GM12878 (cell line): Measurements from ENCODE around the gene NEURL3.

ENCODE experiments used
- CTCF ChIP-seq, 3 experiments: IDR thresholded peaks in 2 of 3; conservative IDR thresholded peaks in 1 of 3; 2 replicates each; pipeline ENCODE4 v1.5.1; 2011; ENCODE audit warnings: low read depth in 3 of 3, low read length in 3 of 3, mild to moderate bottlenecking in 3 of 3, control low read depth in 2 of 3, moderate library complexity in 2 of 3, inconsistent platforms in 1 of 3, mixed read lengths in 1 of 3; ENCODE audit not compliant: control insufficient read depth in 2 of 3, insufficient read depth in 1 of 3; ENCODE audit errors: extremely low read depth in 1 of 3
- EGR1 ChIP-seq, 2 experiments: IDR thresholded peaks; 1 replicate in 1 of 2; 2 replicates in 1 of 2; pipeline ENCODE4 v1.6.1; 2011 to 2012; ENCODE audit warnings: low read depth in 2 of 2, low read length in 2 of 2, borderline replicate concordance in 1 of 2, mild to moderate bottlenecking in 1 of 2, moderate library complexity in 1 of 2
- GABPA ChIP-seq: IDR thresholded peaks from 2 replicates; pipeline ENCODE4 v1.6.1; 2014; ENCODE audit warnings: antibody characterized with exemption, low read depth, mild to moderate bottlenecking, inconsistent platforms

- no peak for TF ChIP-seq EGR1 (IDR thresholded peaks at IDR 0.05; ENCODE audit: borderline replicate concordance in 1 of 2, low read depth in 2 of 2, low read length in 2 of 2)
- no peak for TF ChIP-seq CTCF (IDR thresholded peaks at IDR 0.05 in 2 of 3, conservative IDR thresholded peaks at IDR 0.05 in 1 of 3; ENCODE audit: control insufficient read depth in 2 of 3, extremely low read depth in 1 of 3, insufficient read depth in 1 of 3, low read depth in 3 of 3, low read length in 3 of 3)
- TF ChIP-seq GABPA: no peak
Measured at GRCh38 chr2:96520231-96520630, 15.1 kb upstream of the NEURL3 start.
